AML-193 (cell line): ENCODE measurements around the gene STK35.
"Not testable (repeated sequence)": the region's sequence is repeated elsewhere in the genome, so short reads cannot be mapped to it uniquely, and the experiment has no call there.

Experiments used
- DNase-seq, 2 experiments: peaks; one replicate each; lab custom pipeline; 2025; lab: John Stamatoyannopoulos, UW

STK35 gene

DNA sequence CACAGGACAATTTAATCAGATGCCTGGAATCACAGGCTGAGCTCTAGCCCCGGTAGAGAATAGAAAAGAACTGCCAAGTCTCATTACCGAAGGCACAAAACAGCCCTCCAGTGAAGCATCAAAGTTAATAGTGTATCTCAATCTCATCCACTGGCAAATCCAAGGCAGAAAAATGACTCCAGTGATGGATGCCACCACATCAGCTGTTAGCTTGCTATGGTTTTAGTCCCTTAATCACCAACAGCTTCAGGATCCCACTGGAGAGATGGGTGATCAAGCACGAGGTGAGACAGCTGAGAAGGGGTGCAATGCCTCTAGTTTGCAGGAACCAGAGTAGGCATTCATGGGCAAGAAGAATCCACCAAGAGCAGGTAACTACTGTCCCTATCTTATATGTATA is 81.8 kb downstream of the STK35 start:
- no peak for DNase-seq

- DNase-seq = not testable (repeated sequence)
These were observed 83.3 kb downstream of the STK35 start for GRCh38 chr20:2184933-2185332.

DNA sequence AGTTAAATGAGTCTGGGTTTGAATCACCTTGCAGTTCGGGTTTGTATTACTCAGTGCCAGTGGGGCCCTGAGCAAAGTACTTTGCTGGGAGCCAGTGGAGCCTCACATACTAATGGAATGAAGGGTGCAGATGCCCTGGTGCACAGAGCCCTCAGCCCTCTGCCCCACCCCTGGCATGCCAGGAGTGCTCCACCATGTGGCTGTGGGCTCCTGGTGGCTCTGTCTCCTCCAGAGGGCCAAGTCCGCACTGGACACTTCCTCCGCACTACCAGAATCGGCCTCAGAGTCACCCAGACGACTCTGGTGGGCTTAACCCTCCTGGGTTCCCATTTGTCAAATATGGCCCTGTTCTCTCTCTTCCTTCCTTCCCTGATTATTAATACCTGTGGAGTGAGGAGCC is 94.0 kb downstream of the STK35 start:
- no peak for DNase-seq

DNA sequence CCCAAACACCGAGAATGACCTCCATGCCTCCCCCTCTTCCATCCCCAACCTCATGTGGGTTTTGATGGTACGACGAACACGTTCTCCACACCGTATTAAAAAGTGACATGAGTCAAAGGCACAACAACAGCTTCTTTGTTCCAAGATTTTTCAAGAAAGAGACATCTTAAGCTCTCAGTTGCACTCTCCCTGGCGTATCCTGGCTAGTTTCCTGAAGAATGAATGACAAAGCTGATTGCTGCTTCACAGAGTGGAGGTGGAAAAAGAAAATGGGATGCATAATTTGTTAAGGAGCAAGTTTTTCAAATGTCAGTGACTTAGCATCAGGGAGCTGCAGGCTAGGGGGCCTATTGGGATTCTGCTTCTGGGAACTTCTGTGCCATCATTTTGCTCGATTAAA is 95.5 kb downstream of the STK35 start:
- no peak for DNase-seq
